Measurements from ENCODE around the gene SLC14A1. TPM values are rescaled to one million over a fixed set of nuclear protein-coding genes. Genes with fewer than 3 reads are reported as not detected.

SLC14A1 gene
- total RNA-seq, 1 experiment from 2014 or later: not detected

- no peak overlapping the region for H3K27ac ChIP-seq
- H3K36me3 ChIP-seq (ENCODE audit: low read depth): no peaks in the 10 kb centered on the region
- peaks cover 6% of the 10 kb centered on the region; the same call in 1 of the 2 replicates for H3K4me1 ChIP-seq (replicated peaks; ENCODE audit: insufficient read depth)
- no peak overlapping the region for H3K4me2 ChIP-seq
- intact Hi-C loops (cut with micrococcal nuclease; ENCODE audit: unreplicated experiment): no loop called here
- no peaks in the 10 kb centered on the region for H3K79me2 ChIP-seq (ENCODE audit: low read depth)
- no peaks in the 10 kb centered on the region for H4K20me1 ChIP-seq (ENCODE audit: insufficient read depth)
- no peaks in the 10 kb centered on the region for H3F3A ChIP-seq (ENCODE audit: insufficient read depth, low read depth)
- DNase-seq: no peak
- POLR2A ChIA-PET (ENCODE audit: unreplicated experiment): no interaction called here
- H2AFZ ChIP-seq: no peak overlapping the region
- CTCF ChIA-PET: no interaction called here
- H3K9me2 ChIP-seq (ENCODE audit: insufficient read depth): no peaks in the 10 kb centered on the region
- no TSS peak for BruUV-seq (replicated peaks)
- TF ChIP-seq EZH2 (IDR thresholded peaks at IDR 0.05; ENCODE audit: low read depth): no peak
- no peak for TF ChIP-seq CTCF (conservative IDR thresholded peaks at IDR 0.05)
- no peaks in the 10 kb centered on the region for H3K9me3 ChIP-seq (ENCODE audit: insufficient read depth, low read depth)
- no peak overlapping the region for H3K4me3 ChIP-seq
- no peaks in the 10 kb centered on the region for H3K27me3 ChIP-seq (ENCODE audit: insufficient read depth, low read depth)
Observed at GRCh38 chr18:45783097-45784075, 59.4 kb downstream of the SLC14A1 start.

- H3K4me3 ChIP-seq: no peak overlapping the region
- H2AFZ ChIP-seq: no peak overlapping the region
- H3K4me1 ChIP-seq (replicated peaks; ENCODE audit: insufficient read depth): peaks cover 13% of the 10 kb centered on the region
- H3K27ac ChIP-seq: no peak overlapping the region
- no peak for TF ChIP-seq EZH2 (IDR thresholded peaks at IDR 0.05; ENCODE audit: low read depth)
- no peaks in the 10 kb centered on the region for H3F3A ChIP-seq (ENCODE audit: insufficient read depth, low read depth)
- peaks cover 1% of the 10 kb centered on the region; the same call in 1 of the 2 replicates for H3K9me3 ChIP-seq (ENCODE audit: insufficient read depth, low read depth)
- BruUV-seq (replicated peaks): no TSS peak
- ChIA-PET CTCF (no interaction called here), POLR2A (ENCODE audit: unreplicated experiment) (no interaction called here)
- H3K36me3 ChIP-seq (ENCODE audit: low read depth): no peaks in the 10 kb centered on the region
- no peak for DNase-seq
- intact Hi-C loops (cut with micrococcal nuclease; ENCODE audit: unreplicated experiment): no loop called here
- H3K9me2 ChIP-seq (ENCODE audit: insufficient read depth): no peaks in the 10 kb centered on the region
- no peaks in the 10 kb centered on the region for H4K20me1 ChIP-seq (ENCODE audit: insufficient read depth)
- H3K4me2 ChIP-seq: no peak overlapping the region
- no peaks in the 10 kb centered on the region for H3K79me2 ChIP-seq (ENCODE audit: low read depth)
- no peaks in the 10 kb centered on the region for H3K27me3 ChIP-seq (ENCODE audit: insufficient read depth, low read depth)
Observed at GRCh38 chr18:45785134-45785533, 61.2 kb downstream of the SLC14A1 start.

- Histone ChIP-seq H2AFZ (no peak overlapping the region), H4K20me1 (ENCODE audit: insufficient read depth) (no peaks in the 10 kb centered on the region), H3K27ac (no peak overlapping the region), H3K9me2 (ENCODE audit: insufficient read depth) (no peaks in the 10 kb centered on the region), H3K27me3 (ENCODE audit: insufficient read depth, low read depth) (no peaks in the 10 kb centered on the region), H3K9me3 (ENCODE audit: insufficient read depth, low read depth) (peaks cover 4% of the 10 kb centered on the region), H3K4me2 (no peak overlapping the region), H3F3A (ENCODE audit: insufficient read depth, low read depth) (peaks cover 13% of the 10 kb centered on the region; the same call in 1 of the 2 replicates), H3K4me3 (no peak overlapping the region), H3K36me3 (ENCODE audit: low read depth) (no peaks in the 10 kb centered on the region), H3K4me1 (replicated peaks; ENCODE audit: insufficient read depth) (peaks cover 31% of the 10 kb centered on the region), H3K79me2 (ENCODE audit: low read depth) (no peaks in the 10 kb centered on the region)
- intact Hi-C loops (cut with micrococcal nuclease; ENCODE audit: unreplicated experiment): no loop called here
- ChIA-PET POLR2A (ENCODE audit: unreplicated experiment) (no interaction called here), CTCF (no interaction called here)
- TF ChIP-seq CTCF (conservative IDR thresholded peaks at IDR 0.05) (no peak), EZH2 (IDR thresholded peaks at IDR 0.05; ENCODE audit: low read depth) (no peak)
- no TSS peak for BruUV-seq (replicated peaks)
- DNase-seq: no peak
Observed at GRCh38 chr18:45786941-45787340, 63.0 kb downstream of the SLC14A1 start.
